ENCODE data around the gene ARHGEF40.

DNA sequence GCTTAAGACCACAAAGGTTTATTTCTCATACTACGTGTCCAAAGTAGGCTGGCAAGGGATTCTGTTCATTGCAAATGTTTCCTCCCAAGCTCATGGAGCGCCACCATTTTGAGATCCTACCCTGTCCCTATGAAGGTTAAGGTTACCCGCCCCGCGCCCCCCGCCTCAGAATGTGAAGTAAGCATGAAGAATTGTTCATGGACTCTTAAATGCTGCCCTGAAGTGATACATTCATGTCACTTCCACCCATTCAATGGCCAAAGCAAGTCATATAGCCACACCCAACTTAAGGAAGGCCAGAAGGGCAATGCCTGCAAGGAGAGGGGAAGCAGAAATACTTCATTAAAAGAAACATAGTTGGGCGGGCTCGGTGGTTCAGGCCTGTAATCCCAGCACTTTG is 35.0 kb downstream of the ARHGEF40 start:
- TF ChIP-seq, protein P1, sequence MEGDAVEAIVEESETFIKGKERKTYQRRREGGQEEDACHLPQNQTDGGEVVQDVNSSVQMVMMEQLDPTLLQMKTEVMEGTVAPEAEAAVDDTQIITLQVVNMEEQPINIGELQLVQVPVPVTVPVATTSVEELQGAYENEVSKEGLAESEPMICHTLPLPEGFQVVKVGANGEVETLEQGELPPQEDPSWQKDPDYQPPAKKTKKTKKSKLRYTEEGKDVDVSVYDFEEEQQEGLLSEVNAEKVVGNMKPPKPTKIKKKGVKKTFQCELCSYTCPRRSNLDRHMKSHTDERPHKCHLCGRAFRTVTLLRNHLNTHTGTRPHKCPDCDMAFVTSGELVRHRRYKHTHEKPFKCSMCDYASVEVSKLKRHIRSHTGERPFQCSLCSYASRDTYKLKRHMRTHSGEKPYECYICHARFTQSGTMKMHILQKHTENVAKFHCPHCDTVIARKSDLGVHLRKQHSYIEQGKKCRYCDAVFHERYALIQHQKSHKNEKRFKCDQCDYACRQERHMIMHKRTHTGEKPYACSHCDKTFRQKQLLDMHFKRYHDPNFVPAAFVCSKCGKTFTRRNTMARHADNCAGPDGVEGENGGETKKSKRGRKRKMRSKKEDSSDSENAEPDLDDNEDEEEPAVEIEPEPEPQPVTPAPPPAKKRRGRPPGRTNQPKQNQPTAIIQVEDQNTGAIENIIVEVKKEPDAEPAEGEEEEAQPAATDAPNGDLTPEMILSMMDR (IDR thresholded peaks at IDR 0.05; ENCODE audit: borderline replicate concordance, extremely low read depth, low read length, poor library complexity, severe bottlenecking) = no peak
- no peak for TF ChIP-seq EZH2 (IDR thresholded peaks at IDR 0.05; ENCODE audit: borderline replicate concordance, low read depth, low read length, severe bottlenecking)
